ENCODE measurements around the gene MRPL43.

The MRPL43 gene

GRCh38 chr10:100943508-100943907, 43.8 kb downstream of the MRPL43 start:
- Histone ChIP-seq H3K4me3 (ENCODE audit: low read length) (no peak overlapping the region), H3K36me3 (ENCODE audit: insufficient read depth, low read length) (peaks cover 91% of the 10 kb centered on the region)

GRCh38 chr10:100942229-100942628, 45.1 kb downstream of the MRPL43 start:
- H3K9ac ChIP-seq (ENCODE audit: low read depth, low read length), result no peak overlapping the region
- H3K27me3 ChIP-seq (ENCODE audit: insufficient read depth, low read length), result no peaks in the 10 kb centered on the region
- H3K9me3 ChIP-seq (ENCODE audit: insufficient read depth, low read depth, low read length), result no peaks in the 10 kb centered on the region
- peaks cover 91% of the 10 kb centered on the region for H3K36me3 ChIP-seq (ENCODE audit: insufficient read depth, low read length)
- H3K27ac ChIP-seq (ENCODE audit: low read depth, low read length), result no peak overlapping the region
- H3K4me3 ChIP-seq (ENCODE audit: low read length), result no peak overlapping the region
- no peaks in the 10 kb centered on the region for H3K4me1 ChIP-seq (ENCODE audit: insufficient read depth, low read length)
- WGBS, result 84% methylated on average over 3 of the region's 3 CpGs

More at GRCh38 chr10:100943508-100943907, 43.8 kb downstream of the MRPL43 start:
- no peaks in the 10 kb centered on the region for H3K27me3 ChIP-seq (ENCODE audit: insufficient read depth, low read length)
- no peak overlapping the region for H3K27ac ChIP-seq (ENCODE audit: low read depth, low read length)
- H3K9me3 ChIP-seq (ENCODE audit: insufficient read depth, low read depth, low read length), result no peaks in the 10 kb centered on the region
- H3K9ac ChIP-seq (ENCODE audit: low read depth, low read length), result no peak overlapping the region
- no peaks in the 10 kb centered on the region for H3K4me1 ChIP-seq (ENCODE audit: insufficient read depth, low read length)

- Histone ChIP-seq H3K4me1 (ENCODE audit: insufficient read depth, low read length) (no peaks in the 10 kb centered on the region), H3K36me3 (ENCODE audit: insufficient read depth, low read length) (peaks cover 79% of the 10 kb centered on the region)
Observed at GRCh38 chr10:100939763-100940344, 47.4 kb downstream of the MRPL43 start.

More at GRCh38 chr10:100939763-100940344, 47.4 kb downstream of the MRPL43 start:
- H3K4me3 ChIP-seq (ENCODE audit: low read length), result no peak overlapping the region
- no peak overlapping the region for H3K27ac ChIP-seq (ENCODE audit: low read depth, low read length)
- H3K27me3 ChIP-seq (ENCODE audit: insufficient read depth, low read length), result no peaks in the 10 kb centered on the region
- H3K9me3 ChIP-seq (ENCODE audit: insufficient read depth, low read depth, low read length), result no peaks in the 10 kb centered on the region
- no peak overlapping the region for H3K9ac ChIP-seq (ENCODE audit: low read depth, low read length)

Measured in HUES64 (cell line).